A549 (cell line): Measurements from ENCODE around the gene HPCAL1. TPM values are rescaled to one million over a fixed set of nuclear protein-coding genes. Genes with fewer than 3 reads are reported as not detected.
"Not testable (repeated sequence)": the region's sequence is repeated elsewhere in the genome, so short reads cannot be mapped to it uniquely, and the experiment has no call there.

ENCODE experiments used
- ATAC-seq, 2 experiments: fragments of 200-7000 bp in 1 of 2; fragments of >200 bp in 1 of 2; cut with Nextera tagmentation in 1 of 2; cut with Tn5 transposase in 1 of 2; 3 replicates each; pipeline versions ENCODE4 v1.8.0 to v1.9.1; 2018 to 2020; ENCODE audit warnings: mild to moderate bottlenecking in 1 of 2, moderate library complexity in 1 of 2
- CTCF ChIA-PET: fragments of 300-600 bp; sonication (Branson Sonifier 250); formaldehyde crosslinking; extraction: SDS; loops from one replicate; lab custom pipeline; 2021; ENCODE audit warnings: antibody characterized with exemption, inconsistent platforms; lab: Yijun Ruan, JAX
- POLR2A ChIA-PET: fragments of 350-600 bp; formaldehyde crosslinking; extraction: SDS; loops from one replicate; lab custom pipeline; 2021; ENCODE audit warnings: antibody characterized with exemption, inconsistent platforms; lab: Yijun Ruan, JAX
- DNase-seq, 2 experiments: peaks; one replicate each; pipeline versions ENCODE4 v3.0.0 to v3.0.0-alpha.2; 2011 to 2016; ENCODE audit warnings: low read depth in 1 of 2, low spot score in 1 of 2
- FAIRE-seq: peaks from 2 replicates; lab custom pipeline; 2011; peaks lifted over from hg19 to GRCh38; lab: Jason Lieb, UNC
- H3K27ac ChIP-seq, 2 experiments: fragments of >200 bp; sonication (Bioruptor Twin); formaldehyde crosslinking; 3 replicates each; pipeline ENCODE4 v1.5.1; 2016 to 2017
- H3K4me1 ChIP-seq: fragments of >200 bp; sonication (Bioruptor Twin); formaldehyde crosslinking; 3 replicates; pipeline ENCODE4 v1.6.1; 2016
- H3K4me2 ChIP-seq: fragments of >200 bp; sonication (Bioruptor Twin); formaldehyde crosslinking; 3 replicates; pipeline ENCODE4 v1.6.1; 2016
- H3K4me3 ChIP-seq: fragments of >200 bp; sonication (Bioruptor Twin); formaldehyde crosslinking; 3 replicates; pipeline ENCODE4 v1.5.1; 2016
- H3K9me3 ChIP-seq: fragments of >200 bp; sonication (Bioruptor Twin); formaldehyde crosslinking; 3 replicates; pipeline ENCODE4 v1.6.1; 2016
- CHD2 ChIP-seq: fragments of 150-350 bp; IDR thresholded peaks from 2 replicates; pipeline ENCODE4 v1.6.1; 2014; ENCODE audit warnings: low read length; ENCODE audit not compliant: partially characterized antibody
- ESRRA ChIP-seq: fragments of 150-350 bp; IDR thresholded peaks from 2 replicates; pipeline ENCODE4 v1.6.1; 2014; ENCODE audit warnings: mild to moderate bottlenecking, low read length, borderline replicate concordance
- FOSB ChIP-seq: fragments of 250-450 bp; sonication (Bioruptor Pico); IDR thresholded peaks from 2 replicates; pipeline ENCODE4 v1.5.0; 2020; ENCODE audit warnings: mild to moderate bottlenecking, moderate library complexity
- FOSL2 ChIP-seq, 2 experiments: fragments of 450-650 bp in 1 of 2; fragments of >200 bp in 1 of 2; sonication (Bioruptor Twin) in 1 of 2; formaldehyde crosslinking; IDR thresholded peaks; 2 replicates each; pipeline versions ENCODE4 v1.5.0 to v1.6.1; 2016 to 2020; ENCODE audit warnings: mild to moderate bottlenecking in 1 of 2, moderate library complexity in 1 of 2
- FOXS1 ChIP-seq: fragments of 250-450 bp; sonication (Bioruptor Pico); IDR thresholded peaks from 2 replicates; pipeline ENCODE4 v1.5.0; 2020; ENCODE audit warnings: mild to moderate bottlenecking, moderate library complexity
- GATA3 ChIP-seq: IDR thresholded peaks from 2 replicates; pipeline ENCODE4 v1.6.1; 2012; ENCODE audit warnings: borderline replicate concordance
- HDAC2 ChIP-seq: fragments of 200-600 bp; sonication (generic); IDR thresholded peaks from 2 replicates; pipeline ENCODE4 v1.6.1; 2016
- HMGXB4 ChIP-seq: fragments of 250-450 bp; sonication (Bioruptor Pico); IDR thresholded peaks from 2 replicates; pipeline ENCODE4 v1.5.0; 2021; ENCODE audit warnings: mild to moderate bottlenecking, moderate library complexity, borderline replicate concordance
- HOXA7 ChIP-seq: fragments of 250-450 bp; sonication (Bioruptor Pico); IDR thresholded peaks from 2 replicates; pipeline ENCODE4 v1.5.0; 2020; ENCODE audit warnings: mild to moderate bottlenecking, moderate library complexity
- HOXB13 ChIP-seq: fragments of 250-450 bp; sonication (Bioruptor Pico); IDR thresholded peaks from 2 replicates; pipeline ENCODE4 v1.5.0; 2020; ENCODE audit warnings: low read depth, mild to moderate bottlenecking, moderate library complexity
- JUNB ChIP-seq: fragments of >200 bp; sonication (Bioruptor Twin); formaldehyde crosslinking; IDR thresholded peaks from 2 replicates; pipeline ENCODE4 v1.6.1; 2016
- KDM5A ChIP-seq: fragments of 200-600 bp; sonication (generic); IDR thresholded peaks from 2 replicates; pipeline ENCODE4 v1.6.1; 2016; ENCODE audit warnings: antibody characterized with exemption, mild to moderate bottlenecking
- MAFK ChIP-seq: fragments of 450-650 bp; IDR thresholded peaks from 2 replicates; pipeline ENCODE4 v1.6.1; 2014; ENCODE audit not compliant: partially characterized antibody
- MYC ChIP-seq: IDR thresholded peaks from 2 replicates; pipeline ENCODE4 v1.6.1; 2012; ENCODE audit warnings: mild to moderate bottlenecking, inconsistent platforms, low read length, improper control_type of control experiment, borderline replicate concordance
- NFE2L2 ChIP-seq: fragments of 150-350 bp; conservative IDR thresholded peaks from 2 replicates; pipeline ENCODE4 v1.6.1; 2014; ENCODE audit warnings: low read length
- NPAS2 ChIP-seq: fragments of 250-450 bp; sonication (Bioruptor Pico); IDR thresholded peaks from 2 replicates; pipeline ENCODE4 v1.8.0; 2022; ENCODE audit warnings: mild to moderate bottlenecking, moderate library complexity, borderline replicate concordance
- NR3C1 ChIP-seq: fragments of >200 bp; sonication (Bioruptor Twin); formaldehyde crosslinking; IDR thresholded peaks from 3 replicates; pipeline ENCODE4 v1.6.1; 2017
- POLR2AphosphoS2 ChIP-seq: conservative IDR thresholded peaks from 2 replicates; pipeline ENCODE4 v1.6.1; 2012; ENCODE audit warnings: low read length, improper control_type of control experiment, inconsistent platforms
- RARB ChIP-seq: fragments of 250-450 bp; sonication (Bioruptor Pico); IDR thresholded peaks from 2 replicates; pipeline ENCODE4 v1.8.0; 2021; ENCODE audit warnings: mild to moderate bottlenecking, moderate library complexity
- RCOR1 ChIP-seq: fragments of 150-350 bp; IDR thresholded peaks from 2 replicates; pipeline ENCODE4 v1.6.1; 2014; ENCODE audit warnings: antibody characterized with exemption, low read length, low read depth
- RFX5 ChIP-seq: fragments of 450-650 bp; IDR thresholded peaks from 2 replicates; pipeline ENCODE4 v1.7.1; 2014; ENCODE audit warnings: antibody characterized with exemption, mild to moderate bottlenecking, moderate library complexity
- SREBF2 ChIP-seq: fragments of 450-650 bp; IDR thresholded peaks from 2 replicates; pipeline ENCODE4 v1.6.1; 2014; ENCODE audit warnings: mild to moderate bottlenecking, moderate library complexity
- TFCP2L1 ChIP-seq: fragments of 250-450 bp; sonication (Bioruptor Pico); IDR thresholded peaks from 2 replicates; pipeline ENCODE4 v1.5.0; 2021; ENCODE audit warnings: mild to moderate bottlenecking
- ZC3H11A ChIP-seq: fragments of 450-650 bp; IDR thresholded peaks from 2 replicates; pipeline ENCODE4 v1.6.1; 2014; ENCODE audit warnings: antibody characterized with exemption, mild to moderate bottlenecking
- ZFP36 ChIP-seq: fragments of 450-650 bp; IDR thresholded peaks from 2 replicates; pipeline ENCODE4 v1.6.1; 2014; ENCODE audit warnings: borderline replicate concordance; ENCODE audit not compliant: partially characterized antibody
- ZNF302 ChIP-seq: fragments of 250-450 bp; sonication (Bioruptor Pico); IDR thresholded peaks from 2 replicates; pipeline ENCODE4 v1.9.0; 2021; ENCODE audit warnings: inconsistent platforms, mild to moderate bottlenecking, moderate library complexity
- WGBS: methylation state at CpG from one replicate; pipeline ENCODE4 v1.1.6; 2017; ENCODE audit errors: missing lambda C conversion rate; 5-methylcytosine and 5-hydroxymethylcytosine counted together
- polyA plus RNA-seq, 4 experiments: library from polyadenylated mRNA; depleted of rRNA in 3 of 4; stranded (reverse); fragments of >200 nt; fragmentation: RNase III in 1 of 4; extraction: RNeasy Plus Mini Kit Qiagen cat#74134 plus additional on column Dnase treatment in 1 of 4; gene quantifications; 2 replicates in 3 of 4; 3 replicates in 1 of 4; pipeline ENCODE4 v1.2.3, GENCODE V29; 2011 to 2017
- TF ChIP-seq, protein P1 (sequence below): IDR thresholded peaks from 2 replicates; pipeline ENCODE4 v1.6.1; 2012; ENCODE audit warnings: low read depth, borderline replicate concordance
- TF ChIP-seq, protein P2 (sequence below): fragments of >200 bp; sonication (Bioruptor Twin); formaldehyde crosslinking; IDR thresholded peaks from 2 replicates; pipeline ENCODE4 v1.6.1; 2016
- TF ChIP-seq, protein P3 (sequence below): IDR thresholded peaks from 2 replicates; pipeline ENCODE4 v1.6.1; 2012

The HPCAL1 gene
- polyA plus RNA-seq, 2 of the 4 experiments (the other 2 are of a cell fraction): 44.4 to 66.4 TPM

- ChIA-PET POLR2A (no interaction called here), CTCF (no interaction called here)
- DNase-seq: no peak
- FAIRE-seq: no peak
- Histone ChIP-seq H3K4me3 (no peak overlapping the region), H3K9me3 (no peaks in the 10 kb centered on the region), H3K4me1 (peaks cover 9% of the 10 kb centered on the region), H3K4me2 (no peak overlapping the region), H3K27ac (no peak overlapping the region)
- TF ChIP-seq CHD2 (no peak), ESRRA (no peak), HOXB13 (no peak), NFE2L2 (no peak), KDM5A (no peak), NR3C1 (no peak), HMGXB4 (CRISPR knock-in tag) (no peak), FOSL2 (IDR thresholded peaks at IDR 0.05) (no peak), FOSL2 (CRISPR knock-in tag; IDR thresholded peaks at IDR 0.05) (no peak), JUNB (no peak), RFX5 (no peak), ZNF302 (CRISPR knock-in tag) (no peak), HOXA7 (CRISPR knock-in tag) (no peak), RARB (CRISPR knock-in tag) (no peak), ZC3H11A (no peak), TFCP2L1 (CRISPR knock-in tag) (no peak), HDAC2 (no peak)
- TF ChIP-seq, protein P1, sequence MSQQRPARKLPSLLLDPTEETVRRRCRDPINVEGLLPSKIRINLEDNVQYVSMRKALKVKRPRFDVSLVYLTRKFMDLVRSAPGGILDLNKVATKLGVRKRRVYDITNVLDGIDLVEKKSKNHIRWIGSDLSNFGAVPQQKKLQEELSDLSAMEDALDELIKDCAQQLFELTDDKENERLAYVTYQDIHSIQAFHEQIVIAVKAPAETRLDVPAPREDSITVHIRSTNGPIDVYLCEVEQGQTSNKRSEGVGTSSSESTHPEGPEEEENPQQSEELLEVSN: no peak
- WGBS: 91% methylated on average over 8 of the region's 8 CpGs
- ATAC-seq: no peak
Observed at GRCh38 chr2:10441948-10442347, 139.2 kb downstream of the HPCAL1 start.

- FAIRE-seq, H3K4me3 ChIP-seq, H3K9me3 ChIP-seq, POLR2A ChIA-PET, H3K4me2 ChIP-seq, H3K27ac ChIP-seq, DNase-seq, ATAC-seq: not testable (repeated sequence)
- CTCF ChIA-PET: interaction anchor here (1.7 to 6.7 kb wide), 2 partner anchors 8 to 370 kb away, joined by 8 to 74 read pairs; no protein-coding TSS in a partner anchor
- TF ChIP-seq MAFK: peak; percentile 78
- WGBS: 94% methylated on average over 2 of the region's 2 CpGs
- H3K4me1 ChIP-seq: peaks cover 12% of the 10 kb centered on the region
Observed at GRCh38 chr2:10442469-10443126, 139.9 kb downstream of the HPCAL1 start.

- CTCF ChIA-PET: interaction anchor here (1.0 to 6.7 kb wide), 4 partner anchors 10 to 320 kb away, joined by 4 to 74 read pairs (median 7); no protein-coding TSS in a partner anchor
- ATAC-seq: no peak
- TF ChIP-seq RCOR1 (no peak), GATA3 (no peak), MYC (no peak), NPAS2 (no peak), POLR2AphosphoS2 (no peak), FOXS1 (CRISPR knock-in tag) (no peak), NR3C1 (no peak), JUNB (no peak), ZFP36 (no peak), SREBF2 (no peak), FOSB (no peak)
- TF ChIP-seq, protein P2, sequence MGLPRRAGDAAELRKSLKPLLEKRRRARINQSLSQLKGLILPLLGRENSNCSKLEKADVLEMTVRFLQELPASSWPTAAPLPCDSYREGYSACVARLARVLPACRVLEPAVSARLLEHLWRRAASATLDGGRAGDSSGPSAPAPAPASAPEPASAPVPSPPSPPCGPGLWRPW: no peak
- TF ChIP-seq, protein P3, sequence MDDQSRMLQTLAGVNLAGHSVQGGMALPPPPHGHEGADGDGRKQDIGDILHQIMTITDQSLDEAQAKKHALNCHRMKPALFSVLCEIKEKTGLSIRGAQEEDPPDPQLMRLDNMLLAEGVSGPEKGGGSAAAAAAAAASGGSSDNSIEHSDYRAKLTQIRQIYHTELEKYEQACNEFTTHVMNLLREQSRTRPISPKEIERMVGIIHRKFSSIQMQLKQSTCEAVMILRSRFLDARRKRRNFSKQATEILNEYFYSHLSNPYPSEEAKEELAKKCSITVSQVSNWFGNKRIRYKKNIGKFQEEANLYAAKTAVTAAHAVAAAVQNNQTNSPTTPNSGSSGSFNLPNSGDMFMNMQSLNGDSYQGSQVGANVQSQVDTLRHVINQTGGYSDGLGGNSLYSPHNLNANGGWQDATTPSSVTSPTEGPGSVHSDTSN: no peak
Observed at GRCh38 chr2:10444463-10444862, 141.8 kb downstream of the HPCAL1 start.

More at GRCh38 chr2:10444463-10444862, 141.8 kb downstream of the HPCAL1 start:
- no peak overlapping the region for H3K27ac ChIP-seq
- no peak overlapping the region for H3K4me2 ChIP-seq
- H3K4me3 ChIP-seq: no peak overlapping the region
- no peaks in the 10 kb centered on the region for H3K9me3 ChIP-seq
- peaks cover 21% of the 10 kb centered on the region for H3K4me1 ChIP-seq
- POLR2A ChIA-PET: interaction anchor here (1.5 kb wide), 1 partner anchor 9 kb away, joined by 3 read pairs; no protein-coding TSS in a partner anchor
- DNase-seq (no peak), FAIRE-seq (no peak)
- WGBS: 90% methylated on average over 5 of the region's 5 CpGs
